ENCODE measurements around the gene TMEM98.
A peak's percentile ranks its signal among the peaks of the same experiment; 100 is the strongest.

The TMEM98 gene

DNA sequence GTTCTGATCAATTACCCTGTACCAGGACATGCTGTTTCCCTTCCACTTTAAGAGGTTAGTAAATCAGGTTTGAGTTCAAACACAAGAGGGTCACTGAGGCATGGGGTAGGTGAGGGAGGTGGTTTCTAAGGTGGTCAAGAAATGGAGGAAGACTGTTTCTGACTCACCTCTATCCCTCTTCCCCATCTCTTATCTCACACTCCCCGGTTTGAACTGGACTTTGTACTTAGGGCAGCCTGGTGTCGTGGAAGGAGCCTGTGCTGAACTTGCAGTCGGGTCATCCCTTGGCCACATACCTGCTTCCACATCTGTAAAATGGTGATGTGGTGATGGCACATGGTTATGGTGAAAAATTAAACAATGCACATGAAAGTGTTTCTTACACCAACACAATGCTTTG is 17.2 kb upstream of the TMEM98 start:
- no peak overlapping the region for H3K4me3 ChIP-seq
- TF ChIP-seq, protein P1, sequence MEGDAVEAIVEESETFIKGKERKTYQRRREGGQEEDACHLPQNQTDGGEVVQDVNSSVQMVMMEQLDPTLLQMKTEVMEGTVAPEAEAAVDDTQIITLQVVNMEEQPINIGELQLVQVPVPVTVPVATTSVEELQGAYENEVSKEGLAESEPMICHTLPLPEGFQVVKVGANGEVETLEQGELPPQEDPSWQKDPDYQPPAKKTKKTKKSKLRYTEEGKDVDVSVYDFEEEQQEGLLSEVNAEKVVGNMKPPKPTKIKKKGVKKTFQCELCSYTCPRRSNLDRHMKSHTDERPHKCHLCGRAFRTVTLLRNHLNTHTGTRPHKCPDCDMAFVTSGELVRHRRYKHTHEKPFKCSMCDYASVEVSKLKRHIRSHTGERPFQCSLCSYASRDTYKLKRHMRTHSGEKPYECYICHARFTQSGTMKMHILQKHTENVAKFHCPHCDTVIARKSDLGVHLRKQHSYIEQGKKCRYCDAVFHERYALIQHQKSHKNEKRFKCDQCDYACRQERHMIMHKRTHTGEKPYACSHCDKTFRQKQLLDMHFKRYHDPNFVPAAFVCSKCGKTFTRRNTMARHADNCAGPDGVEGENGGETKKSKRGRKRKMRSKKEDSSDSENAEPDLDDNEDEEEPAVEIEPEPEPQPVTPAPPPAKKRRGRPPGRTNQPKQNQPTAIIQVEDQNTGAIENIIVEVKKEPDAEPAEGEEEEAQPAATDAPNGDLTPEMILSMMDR (IDR thresholded peaks at IDR 0.05), result no peak
- H3K27me3 ChIP-seq, result no peaks in the 10 kb centered on the region
- H3K4me1 ChIP-seq, result peaks cover 0 to 20% (median 13%) of the 10 kb centered on the region in 4 donors
- no peaks in the 10 kb centered on the region for H3K36me3 ChIP-seq
- no peaks in the 10 kb centered on the region for H3K9me3 ChIP-seq
- H3K27ac ChIP-seq, result no peak overlapping the region
- no peak for DNase-seq
- intact Hi-C loops (cut with DNase I; ENCODE audit: low total_unique reads), result no loop called here

DNA sequence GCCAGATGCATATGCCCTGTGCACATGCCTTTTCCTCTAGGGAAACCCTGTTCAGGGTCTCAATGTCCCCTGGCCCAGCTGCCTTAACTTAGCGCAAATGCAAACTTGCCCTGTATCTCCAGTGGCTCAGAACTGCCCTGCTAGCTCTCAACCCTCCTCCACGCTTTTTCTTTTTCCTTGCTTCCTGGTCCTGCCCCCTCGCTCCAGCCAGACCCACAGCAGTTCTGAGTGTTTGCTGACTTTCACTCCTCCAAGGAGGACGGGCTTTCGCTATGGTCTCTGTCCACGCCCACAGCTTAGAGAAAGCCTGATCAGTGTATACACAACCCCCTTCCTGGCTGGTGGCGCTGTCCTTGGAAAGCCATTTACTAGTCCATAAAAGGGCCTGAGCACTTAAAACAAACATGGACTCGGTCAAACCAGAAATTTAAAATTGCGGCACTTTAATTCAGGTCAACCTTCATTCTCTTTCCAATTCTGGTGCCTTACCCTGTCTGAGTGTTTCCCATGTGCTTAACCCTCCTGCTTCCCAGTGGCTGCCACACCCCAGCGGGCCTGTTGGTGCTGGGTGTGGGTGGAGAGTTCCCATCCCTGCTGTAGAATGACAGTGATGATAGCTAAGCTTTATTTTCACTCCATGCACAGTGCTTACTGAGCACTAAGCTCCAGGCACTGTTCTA is 15.6 kb upstream of the TMEM98 start:
- no peaks in the 10 kb centered on the region for H3K27me3 ChIP-seq
- H3K4me1 ChIP-seq, result peaks cover 0 to 20% (median 13%) of the 10 kb centered on the region in 4 donors
- peak overlapping the region; percentile 11 to 38 for H3K4me3 ChIP-seq
- peak; percentile 76 to 82 for DNase-seq
- H3K9me3 ChIP-seq, result no peaks in the 10 kb centered on the region
- intact Hi-C loops (cut with DNase I; ENCODE audit: low total_unique reads), result no loop called here
- TF ChIP-seq, protein P1 (IDR thresholded peaks at IDR 0.05), result no peak
- peak overlapping the region; percentile 37 to 64 for H3K27ac ChIP-seq
- H3K36me3 ChIP-seq, result no peaks in the 10 kb centered on the region

DNA sequence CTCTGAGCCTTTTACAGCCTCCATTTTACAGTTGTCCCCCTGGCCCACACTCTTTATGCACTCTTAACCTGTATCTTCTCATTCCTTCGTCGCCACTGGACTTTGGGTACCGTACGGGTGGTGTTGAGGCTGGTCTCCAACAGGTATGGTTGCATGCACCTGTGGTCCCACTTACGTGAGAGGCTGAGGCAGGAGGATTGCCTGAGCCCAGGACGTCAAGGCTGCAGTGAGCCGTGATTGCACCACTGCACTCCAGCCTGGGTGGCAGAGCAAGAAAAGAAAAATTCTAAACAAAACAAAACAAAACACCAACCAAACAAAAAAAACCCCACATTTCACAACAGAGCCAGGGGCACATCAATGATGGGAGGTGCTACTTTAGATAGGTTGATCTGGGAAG is 14.4 kb upstream of the TMEM98 start:
- no peak overlapping the region for H3K27ac ChIP-seq
- H3K36me3 ChIP-seq, result no peaks in the 10 kb centered on the region
- H3K4me1 ChIP-seq, result peaks cover 0 to 20% (median 13%) of the 10 kb centered on the region in 4 donors
- no peaks in the 10 kb centered on the region for H3K9me3 ChIP-seq
- intact Hi-C loops (cut with DNase I; ENCODE audit: low total_unique reads), result no loop called here
- DNase-seq, result no peak
- no peaks in the 10 kb centered on the region for H3K27me3 ChIP-seq
- H3K4me3 ChIP-seq, result no peak overlapping the region
- TF ChIP-seq, protein P1 (IDR thresholded peaks at IDR 0.05), result no peak

DNA sequence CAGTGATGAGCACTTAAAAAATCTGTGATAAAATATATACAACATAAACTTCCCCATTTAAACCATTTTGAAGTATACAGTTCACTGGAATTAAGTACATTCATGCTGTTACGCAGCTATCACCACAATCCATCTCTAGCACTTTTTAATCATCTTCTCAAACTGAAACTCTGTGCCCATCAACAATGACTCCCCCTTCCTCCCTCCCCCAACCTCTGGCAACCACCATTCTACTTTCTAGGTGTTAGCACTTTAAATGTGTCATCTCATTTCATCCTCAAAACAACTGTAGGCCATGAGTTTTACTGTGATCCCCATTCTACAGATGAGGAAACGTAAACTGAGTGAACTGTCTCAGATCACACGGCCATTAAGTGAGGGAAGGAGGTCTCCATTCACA is 13.8 kb upstream of the TMEM98 start:
- intact Hi-C loops (cut with DNase I; ENCODE audit: low total_unique reads), result no loop called here
- Histone ChIP-seq H3K4me3 (no peak overlapping the region), H3K27ac (no peak overlapping the region), H3K4me1 (peaks cover 0 to 20% (median 13%) of the 10 kb centered on the region in 4 donors), H3K36me3 (no peaks in the 10 kb centered on the region), H3K9me3 (no peaks in the 10 kb centered on the region), H3K27me3 (no peaks in the 10 kb centered on the region)
- DNase-seq, result no peak
- TF ChIP-seq, protein P1 (IDR thresholded peaks at IDR 0.05), result no peak

DNA sequence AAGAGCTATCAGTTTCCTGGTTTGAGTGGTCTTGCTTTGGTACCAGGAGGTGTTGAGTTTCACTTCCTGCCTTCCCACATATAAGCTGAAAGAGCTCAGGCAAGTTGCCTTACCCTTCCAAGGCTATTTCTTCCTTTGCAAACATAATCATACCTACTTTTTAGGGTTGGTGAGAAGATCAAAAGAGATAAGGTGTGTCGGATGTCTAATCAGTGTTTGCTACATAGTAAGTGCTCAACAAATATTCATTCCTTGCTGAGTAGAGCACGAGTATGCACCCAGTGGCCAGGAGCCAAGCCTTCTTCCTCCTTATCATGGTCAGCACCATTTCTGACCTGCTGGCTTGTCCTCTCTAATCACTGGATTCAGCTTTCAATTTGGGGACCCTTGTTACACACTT is 12.7 kb upstream of the TMEM98 start:
- TF ChIP-seq, protein P1 (IDR thresholded peaks at IDR 0.05), result no peak
- H3K4me1 ChIP-seq, result peaks cover 0 to 13% (median 9%) of the 10 kb centered on the region in 4 donors
- H3K4me3 ChIP-seq, result no peak overlapping the region
- no peaks in the 10 kb centered on the region for H3K27me3 ChIP-seq
- intact Hi-C loops (cut with DNase I; ENCODE audit: low total_unique reads), result no loop called here
- H3K36me3 ChIP-seq, result no peaks in the 10 kb centered on the region
- no peak overlapping the region for H3K27ac ChIP-seq
- H3K9me3 ChIP-seq, result no peaks in the 10 kb centered on the region
- no peak for DNase-seq

All from tibial artery (tissue), 4 donors.